ENCODE results near the gene SLC7A8. TPM values are rescaled to one million over a fixed set of nuclear protein-coding genes. Genes with fewer than 3 reads are reported as not detected.

The SLC7A8 gene
- total RNA-seq, 2 experiments from 2014 or later, result 0.73 to 0.80 TPM

DNA sequence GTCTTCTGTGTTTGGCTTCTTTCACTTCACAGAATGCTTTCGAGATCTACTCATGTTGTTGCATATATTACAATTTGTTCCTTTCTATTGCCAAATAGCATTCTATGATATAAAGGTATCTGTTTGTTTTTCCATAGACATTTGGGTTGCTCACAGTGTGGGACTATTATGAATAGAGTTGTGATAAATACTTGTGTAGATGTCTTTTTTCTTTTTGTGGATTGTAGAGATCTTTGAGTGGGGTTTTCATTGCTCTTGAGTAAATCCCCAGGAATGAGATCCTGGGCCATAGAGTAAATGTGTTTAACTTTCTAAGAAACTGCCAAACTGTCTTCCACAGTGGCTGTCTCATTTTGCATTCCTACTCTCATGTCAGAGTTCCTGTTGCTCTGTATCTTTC is 39.5 kb downstream of the SLC7A8 start:
- Mint-ChIP-seq H3K4me1 (ENCODE audit: low read depth) (no peaks in the 10 kb centered on the region), H3K9me3 (no peaks in the 10 kb centered on the region), H3K4me3 (no peak overlapping the region), H3K27me3 (peaks cover 14% of the 10 kb centered on the region), H3K27ac (no peak overlapping the region), H3K36me3 (ENCODE audit: low read depth) (no peaks in the 10 kb centered on the region)
- POLR2A ChIA-PET, result no interaction called here
- no peak for DNase-seq
- no peak for ATAC-seq (ENCODE audit: poor library complexity)
- H3K4me1 ChIP-seq (ENCODE audit: insufficient read depth, low read length), result no peaks in the 10 kb centered on the region
- no peaks in the 10 kb centered on the region for H3K9me3 ChIP-seq (ENCODE audit: control insufficient read depth in 1 of 2, insufficient read depth in 1 of 2, low read length in 2 of 2)
- no peak overlapping the region for H3K27ac ChIP-seq (ENCODE audit: low read depth in 1 of 2, low read length in 2 of 2)
- intact Hi-C loops (cut with DNase I, micrococcal nuclease), result no loop called here
- no peak overlapping the region for H3K4me3 ChIP-seq (ENCODE audit: low read length)
- H3K36me3 ChIP-seq (ENCODE audit: insufficient read depth, low read length), result no peaks in the 10 kb centered on the region
- TF ChIP-seq, protein P1, sequence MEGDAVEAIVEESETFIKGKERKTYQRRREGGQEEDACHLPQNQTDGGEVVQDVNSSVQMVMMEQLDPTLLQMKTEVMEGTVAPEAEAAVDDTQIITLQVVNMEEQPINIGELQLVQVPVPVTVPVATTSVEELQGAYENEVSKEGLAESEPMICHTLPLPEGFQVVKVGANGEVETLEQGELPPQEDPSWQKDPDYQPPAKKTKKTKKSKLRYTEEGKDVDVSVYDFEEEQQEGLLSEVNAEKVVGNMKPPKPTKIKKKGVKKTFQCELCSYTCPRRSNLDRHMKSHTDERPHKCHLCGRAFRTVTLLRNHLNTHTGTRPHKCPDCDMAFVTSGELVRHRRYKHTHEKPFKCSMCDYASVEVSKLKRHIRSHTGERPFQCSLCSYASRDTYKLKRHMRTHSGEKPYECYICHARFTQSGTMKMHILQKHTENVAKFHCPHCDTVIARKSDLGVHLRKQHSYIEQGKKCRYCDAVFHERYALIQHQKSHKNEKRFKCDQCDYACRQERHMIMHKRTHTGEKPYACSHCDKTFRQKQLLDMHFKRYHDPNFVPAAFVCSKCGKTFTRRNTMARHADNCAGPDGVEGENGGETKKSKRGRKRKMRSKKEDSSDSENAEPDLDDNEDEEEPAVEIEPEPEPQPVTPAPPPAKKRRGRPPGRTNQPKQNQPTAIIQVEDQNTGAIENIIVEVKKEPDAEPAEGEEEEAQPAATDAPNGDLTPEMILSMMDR (IDR thresholded peaks at IDR 0.05), result no peak
- no peaks in the 10 kb centered on the region for H3K27me3 ChIP-seq (ENCODE audit: control insufficient read depth in 1 of 2, insufficient read depth in 2 of 2, low read length in 2 of 2)
- CTCF ChIA-PET, result no interaction called here

DNA sequence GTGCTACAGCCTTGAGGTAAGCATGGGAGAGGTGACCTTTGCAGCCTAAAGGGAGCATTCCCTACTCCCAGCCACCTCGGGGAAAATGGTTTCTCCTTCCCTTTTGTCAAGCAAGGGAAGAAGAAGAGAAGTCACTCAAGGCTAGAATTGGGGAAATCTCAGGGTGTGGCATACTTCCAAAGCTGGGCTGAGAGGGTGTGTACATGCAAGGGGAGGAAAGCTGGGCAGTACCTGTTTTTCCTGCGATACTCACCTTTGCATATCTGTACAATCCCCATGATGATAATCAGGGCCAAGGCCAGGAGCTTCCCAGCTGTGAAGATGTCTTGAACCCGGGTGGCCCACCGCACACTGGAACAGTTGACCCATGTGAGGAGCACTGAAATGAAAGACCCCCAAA is 40.6 kb downstream of the SLC7A8 start:
- Mint-ChIP-seq H3K27me3 (peaks cover 14% of the 10 kb centered on the region), H3K27ac (no peak overlapping the region), H3K36me3 (ENCODE audit: low read depth) (no peaks in the 10 kb centered on the region), H3K9me3 (no peaks in the 10 kb centered on the region), H3K4me1 (ENCODE audit: low read depth) (no peaks in the 10 kb centered on the region), H3K4me3 (no peak overlapping the region)
- no peaks in the 10 kb centered on the region for H3K27me3 ChIP-seq (ENCODE audit: control insufficient read depth in 1 of 2, insufficient read depth in 2 of 2, low read length in 2 of 2)
- H3K27ac ChIP-seq (ENCODE audit: low read depth in 1 of 2, low read length in 2 of 2), result no peak overlapping the region
- intact Hi-C loops (cut with DNase I, micrococcal nuclease), result no loop called here
- POLR2A ChIA-PET, result no interaction called here
- TF ChIP-seq, protein P1 (IDR thresholded peaks at IDR 0.05), result no peak
- H3K9me3 ChIP-seq (ENCODE audit: control insufficient read depth in 1 of 2, insufficient read depth in 1 of 2, low read length in 2 of 2), result no peaks in the 10 kb centered on the region
- CTCF ChIA-PET, result no interaction called here
- no peaks in the 10 kb centered on the region for H3K36me3 ChIP-seq (ENCODE audit: insufficient read depth, low read length)
- ATAC-seq (ENCODE audit: poor library complexity) (no peak), DNase-seq (no peak)
- no peaks in the 10 kb centered on the region for H3K4me1 ChIP-seq (ENCODE audit: insufficient read depth, low read length)
- H3K4me3 ChIP-seq (ENCODE audit: low read length), result no peak overlapping the region

DNA sequence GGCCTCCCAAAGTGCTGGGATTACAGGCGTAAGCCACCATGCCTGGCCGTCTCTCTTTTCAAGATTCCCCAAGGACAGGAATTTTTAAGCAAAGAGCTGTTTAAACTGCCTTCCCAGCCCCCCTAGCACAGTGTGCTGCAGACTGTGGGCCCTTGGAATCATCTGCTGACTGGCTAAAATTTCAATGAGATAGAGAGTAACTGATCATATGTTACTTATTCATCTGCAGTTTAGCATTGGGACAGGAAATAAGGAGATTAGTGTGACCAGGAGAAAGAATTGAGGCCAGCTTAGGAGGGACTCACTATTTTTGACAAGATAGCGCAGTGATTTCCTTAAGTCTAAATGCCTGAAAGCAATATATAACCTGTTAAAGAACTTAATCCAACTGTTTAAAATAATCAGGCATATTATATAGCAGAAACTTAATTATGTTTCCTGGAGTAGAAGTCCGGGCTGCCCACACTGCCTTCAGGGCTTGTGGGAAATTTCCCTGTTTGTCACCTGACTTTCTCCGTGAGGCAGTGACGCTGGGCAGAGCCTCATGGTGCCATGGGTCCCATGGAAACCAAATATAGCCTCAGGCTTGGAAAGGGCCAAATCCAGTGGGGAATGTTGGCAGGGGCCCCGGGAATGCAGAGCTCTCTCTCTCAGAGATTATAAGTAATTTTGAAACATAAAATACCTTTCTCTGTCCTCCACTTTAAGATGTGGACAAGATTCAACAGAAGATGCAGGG is 41.6 kb downstream of the SLC7A8 start:
- H3K27me3 Mint-ChIP-seq, result peaks cover 5% of the 10 kb centered on the region
- Histone ChIP-seq H3K4me3 (ENCODE audit: low read length) (no peak overlapping the region), H3K27ac (ENCODE audit: low read depth in 1 of 2, low read length in 2 of 2) (no peak overlapping the region), H3K4me1 (ENCODE audit: insufficient read depth, low read length) (no peaks in the 10 kb centered on the region), H3K9me3 (ENCODE audit: control insufficient read depth in 1 of 2, insufficient read depth in 1 of 2, low read length in 2 of 2) (no peaks in the 10 kb centered on the region), H3K36me3 (ENCODE audit: insufficient read depth, low read length) (no peaks in the 10 kb centered on the region), H3K27me3 (ENCODE audit: control insufficient read depth in 1 of 2, insufficient read depth in 2 of 2, low read length in 2 of 2) (no peaks in the 10 kb centered on the region)
- POLR2A ChIA-PET, result no interaction called here
- H3K36me3 Mint-ChIP-seq (ENCODE audit: low read depth), result no peaks in the 10 kb centered on the region
- H3K4me1 Mint-ChIP-seq (ENCODE audit: low read depth), result no peaks in the 10 kb centered on the region
- no peak overlapping the region for H3K4me3 Mint-ChIP-seq
- intact Hi-C loops (cut with DNase I, micrococcal nuclease), result no loop called here
- ATAC-seq (ENCODE audit: poor library complexity) (no peak), DNase-seq (no peak)
- TF ChIP-seq, protein P1 (IDR thresholded peaks at IDR 0.05), result no peak
- H3K9me3 Mint-ChIP-seq, result no peaks in the 10 kb centered on the region
- no peak overlapping the region for H3K27ac Mint-ChIP-seq
- CTCF ChIA-PET, result no interaction called here
